ENCODE measurements around the gene CPXM1. TPM values are rescaled to one million over a fixed set of nuclear protein-coding genes. Genes with fewer than 3 reads are reported as not detected.

The CPXM1 gene
- polyA plus RNA-seq, 3 donors, result 0.05 TPM; not detected in 2

- Mint-ChIP-seq H3K4me1 (no peaks in the 10 kb centered on the region), H3K9me3 (peaks cover 0 to 15% (median 11%) of the 10 kb centered on the region in 7 donors), H3K4me3 (no peak overlapping the region), H3K27me3 (ENCODE audit: low read depth in 3 of 3) (peaks cover 13 to 20% (median 18%) of the 10 kb centered on the region in 3 donors), H3K27ac (peak overlapping the region in 1 of 7 donors; percentile 12), H3K36me3 (no peaks in the 10 kb centered on the region)
- DNase-seq, result no peak
- Histone ChIP-seq H3K9me3 (replicated peaks in 1 of 2; ENCODE audit: control insufficient read depth in 1 of 2, insufficient read depth in 1 of 2, low read length in 2 of 2) (no peaks in the 10 kb centered on the region), H4K20me1 (ENCODE audit: insufficient read depth, low read length) (no peaks in the 10 kb centered on the region), H2AFZ (ENCODE audit: insufficient read depth, low read depth, low read length, poor library complexity, severe bottlenecking) (no peak overlapping the region), H3K4me2 (replicated peaks; ENCODE audit: extremely low read depth, low read length, poor library complexity, severe bottlenecking) (no peak overlapping the region), H3K36me3 (replicated peaks in 1 of 2; ENCODE audit: control insufficient read depth in 1 of 2, insufficient read depth in 2 of 2, low read length in 2 of 2) (no peaks in the 10 kb centered on the region), H3K27me3 (ENCODE audit: control insufficient read depth in 2 of 2, insufficient read depth in 2 of 2, low read length in 2 of 2) (peaks cover 4 to 16% of the 10 kb centered on the region in 2 donors), H3K4me1 (ENCODE audit: control insufficient read depth in 1 of 2, insufficient read depth in 2 of 2, low read length in 2 of 2) (no peaks in the 10 kb centered on the region), H3K9ac (ENCODE audit: insufficient read depth, low read length, poor library complexity, severe bottlenecking) (no peak overlapping the region), H3K79me2 (ENCODE audit: insufficient read depth, low read length) (no peaks in the 10 kb centered on the region), H3K4me3 (replicated peaks in 1 of 3; ENCODE audit: low read depth in 2 of 3, low read length in 3 of 3) (no peak overlapping the region), H3K27ac (ENCODE audit: low read depth in 1 of 2, low read length in 2 of 2) (no peak overlapping the region)
- no peak for TF ChIP-seq CTCF (IDR thresholded peaks at IDR 0.05)
- 93% methylated on average over 7 of the region's 8 CpGs for whole genome bisulfite sequencing (ENCODE audit: insufficient coverage)
- intact Hi-C loops (cut with micrococcal nuclease), result no loop called here
These were observed 14.9 kb upstream of the CPXM1 start for GRCh38 chr20:2815242-2815900.

GRCh38 chr20:2814587-2815051 is 14.2 kb upstream of the CPXM1 start, which contains the start of gene C20orf141:
C20orf141 (plus strand) TSS chr20:2814987; CDS start chr20:2815185, 198 bp downstream.
- H3K36me3 ChIP-seq (replicated peaks in 1 of 2; ENCODE audit: control insufficient read depth in 1 of 2, insufficient read depth in 2 of 2, low read length in 2 of 2), result no peaks in the 10 kb centered on the region
- no peak for TF ChIP-seq CTCF (IDR thresholded peaks at IDR 0.05)
- no peaks in the 10 kb centered on the region for H4K20me1 ChIP-seq (ENCODE audit: insufficient read depth, low read length)
- no peaks in the 10 kb centered on the region for H3K4me1 ChIP-seq (ENCODE audit: control insufficient read depth in 1 of 2, insufficient read depth in 2 of 2, low read length in 2 of 2)
- H3K9me3 ChIP-seq (replicated peaks in 1 of 2; ENCODE audit: control insufficient read depth in 1 of 2, insufficient read depth in 1 of 2, low read length in 2 of 2), result no peaks in the 10 kb centered on the region
- 0% methylated on average over 2 of the region's 5 CpGs for WGBS (ENCODE audit: insufficient coverage)
- H3K27me3 Mint-ChIP-seq (ENCODE audit: low read depth in 3 of 3), result peaks cover 8 to 18% (median 17%) of the 10 kb centered on the region in 3 donors
- H2AFZ ChIP-seq (ENCODE audit: insufficient read depth, low read depth, low read length, poor library complexity, severe bottlenecking), result no peak within 1 kb of the TSS
- H3K4me3 Mint-ChIP-seq, result no peak within 1 kb of the TSS
- H3K4me3 ChIP-seq (replicated peaks in 1 of 3; ENCODE audit: low read depth in 2 of 3, low read length in 3 of 3), result no peak within 1 kb of the TSS
- peaks cover 0 to 9% of the 10 kb centered on the region in 2 donors for H3K27me3 ChIP-seq (ENCODE audit: control insufficient read depth in 2 of 2, insufficient read depth in 2 of 2, low read length in 2 of 2)
- no peaks in the 10 kb centered on the region for H3K79me2 ChIP-seq (ENCODE audit: insufficient read depth, low read length)
- H3K4me2 ChIP-seq (replicated peaks; ENCODE audit: extremely low read depth, low read length, poor library complexity, severe bottlenecking), result no peak within 1 kb of the TSS
- H3K4me1 Mint-ChIP-seq, result no peaks in the 10 kb centered on the region
- H3K9me3 Mint-ChIP-seq, result peaks cover 0 to 15% (median 9%) of the 10 kb centered on the region in 7 donors
- no peak within 1 kb of the TSS for H3K9ac ChIP-seq (ENCODE audit: insufficient read depth, low read length, poor library complexity, severe bottlenecking)
- intact Hi-C loops (cut with micrococcal nuclease), result no loop called here
- H3K27ac Mint-ChIP-seq, result peak within 1 kb of the TSS in 1 of 7 donors; percentile 12
- no peak within 1 kb of the TSS for H3K27ac ChIP-seq (ENCODE audit: low read depth in 1 of 2, low read length in 2 of 2)
- H3K36me3 Mint-ChIP-seq, result no peaks in the 10 kb centered on the region
- DNase-seq, result no peak
